Measurements from ENCODE around the gene FBXO41.

Gene FBXO41

GRCh38 chr2:73215254-73215653 is 69.0 kb downstream of the FBXO41 start:
- TF ChIP-seq CTCF (IDR thresholded peaks at IDR 0.05; ENCODE audit: low read depth, low read length, missing control alignments) = no peak
- Histone ChIP-seq H3K4me3 (ENCODE audit: low read depth, low read length) (no peak overlapping the region), H3K36me3 (replicated peaks) (peaks cover 3% of the 10 kb centered on the region), H3K27me3 (replicated peaks) (no peaks in the 10 kb centered on the region), H3K27ac (no peak overlapping the region)
- in situ Hi-C loops (cut with HindIII; ENCODE audit: low pct_ligation_motif_present, low sequenced_read_pairs) = no loop called here
- no peak for DNase-seq

- Histone ChIP-seq H3K36me3 (replicated peaks) (no peaks in the 10 kb centered on the region), H3K27ac (peak within 1 kb of the TSS; percentile 91), H3K4me3 (ENCODE audit: low read depth, low read length) (peak within 1 kb of the TSS; percentile 86), H3K27me3 (replicated peaks) (no peaks in the 10 kb centered on the region)
- TF ChIP-seq CTCF (IDR thresholded peaks at IDR 0.05; ENCODE audit: low read depth, low read length, missing control alignments) = peak; percentile 2
- in situ Hi-C loops (cut with HindIII; ENCODE audit: low pct_ligation_motif_present, low sequenced_read_pairs) = no loop called here
- DNase-seq = peak; percentile 74
These were observed 69.9 kb downstream of the FBXO41 start, which contains the start of gene SMYD5 for GRCh38 chr2:73214120-73215035. TSS of gene SMYD5 (plus strand) at chr2:73214245. CDS start at chr2:73214267, 22 bp downstream.

GRCh38 chr2:73212448-73213176 is 71.7 kb downstream of the FBXO41 start:
- Histone ChIP-seq H3K4me3 (ENCODE audit: low read depth, low read length) (no peak overlapping the region), H3K36me3 (replicated peaks) (no peaks in the 10 kb centered on the region), H3K27me3 (replicated peaks) (no peaks in the 10 kb centered on the region), H3K27ac (no peak overlapping the region)
- peak; percentile 99 for TF ChIP-seq CTCF (IDR thresholded peaks at IDR 0.05; ENCODE audit: low read depth, low read length, missing control alignments)
- DNase-seq = peak; percentile 79
- in situ Hi-C loops (cut with HindIII; ENCODE audit: low pct_ligation_motif_present, low sequenced_read_pairs) = no loop called here

- H3K27ac ChIP-seq = no peak overlapping the region
- no peak overlapping the region for H3K4me3 ChIP-seq (ENCODE audit: low read depth, low read length)
- no peaks in the 10 kb centered on the region for H3K36me3 ChIP-seq (replicated peaks)
- TF ChIP-seq CTCF (IDR thresholded peaks at IDR 0.05; ENCODE audit: low read depth, low read length, missing control alignments) = no peak
- no peaks in the 10 kb centered on the region for H3K27me3 ChIP-seq (replicated peaks)
- DNase-seq = no peak
- in situ Hi-C loops (cut with HindIII; ENCODE audit: low pct_ligation_motif_present, low sequenced_read_pairs) = no loop called here
These were observed 72.2 kb downstream of the FBXO41 start for GRCh38 chr2:73212098-73212447.

- TF ChIP-seq CTCF (IDR thresholded peaks at IDR 0.05; ENCODE audit: low read depth, low read length, missing control alignments) = no peak
- Histone ChIP-seq H3K36me3 (replicated peaks) (no peaks in the 10 kb centered on the region), H3K4me3 (ENCODE audit: low read depth, low read length) (no peak overlapping the region), H3K27ac (no peak overlapping the region), H3K27me3 (replicated peaks) (no peaks in the 10 kb centered on the region)
- in situ Hi-C loops (cut with HindIII; ENCODE audit: low pct_ligation_motif_present, low sequenced_read_pairs) = no loop called here
- DNase-seq = no peak
These were observed 73.6 kb downstream of the FBXO41 start for GRCh38 chr2:73210696-73211095.
